Measurements from ENCODE around the gene POLG.

Gene POLG

GRCh38 chr15:89349206-89349558 lies 14.6 kb upstream of the POLG start:
- no peak for DNase-seq (ENCODE audit: low read depth)
- no peak for TF ChIP-seq CTCF (conservative IDR thresholded peaks at IDR 0.05; ENCODE audit: low read depth, low read length)
- H3K4me3 ChIP-seq (ENCODE audit: low read depth, low read length) = no peak overlapping the region

- DNase-seq (ENCODE audit: low read depth) = no peak
- TF ChIP-seq CTCF (conservative IDR thresholded peaks at IDR 0.05; ENCODE audit: low read depth, low read length) = no peak
- H3K4me3 ChIP-seq (ENCODE audit: low read depth, low read length) = no peak overlapping the region
These were observed 12.1 kb upstream of the POLG start for GRCh38 chr15:89346516-89347231.

- TF ChIP-seq CTCF (conservative IDR thresholded peaks at IDR 0.05; ENCODE audit: low read depth, low read length) = no peak
- no peak for DNase-seq (ENCODE audit: low read depth)
- H3K4me3 ChIP-seq (ENCODE audit: low read depth, low read length) = no peak overlapping the region
These were observed 10.6 kb upstream of the POLG start for GRCh38 chr15:89345248-89345647.

GRCh38 chr15:89342840-89343239 lies 8.2 kb upstream of the POLG start:
- no peak for DNase-seq (ENCODE audit: low read depth)
- no peak for TF ChIP-seq CTCF (conservative IDR thresholded peaks at IDR 0.05; ENCODE audit: low read depth, low read length)
- H3K4me3 ChIP-seq (ENCODE audit: low read depth, low read length) = no peak overlapping the region

- DNase-seq (ENCODE audit: low read depth) = no peak
- no peak overlapping the region for H3K4me3 ChIP-seq (ENCODE audit: low read depth, low read length)
- TF ChIP-seq CTCF (conservative IDR thresholded peaks at IDR 0.05; ENCODE audit: low read depth, low read length) = no peak
These were observed 6.8 kb upstream of the POLG start for GRCh38 chr15:89341316-89342005.

GRCh38 chr15:89340573-89340972 lies 5.9 kb upstream of the POLG start:
- no peak for TF ChIP-seq CTCF (conservative IDR thresholded peaks at IDR 0.05; ENCODE audit: low read depth, low read length)
- DNase-seq (ENCODE audit: low read depth) = no peak
- H3K4me3 ChIP-seq (ENCODE audit: low read depth, low read length) = no peak overlapping the region

GRCh38 chr15:89338036-89338435 lies 3.4 kb upstream of the POLG start:
- no peak for DNase-seq (ENCODE audit: low read depth)
- no peak for TF ChIP-seq CTCF (conservative IDR thresholded peaks at IDR 0.05; ENCODE audit: low read depth, low read length)
- no peak overlapping the region for H3K4me3 ChIP-seq (ENCODE audit: low read depth, low read length)

Data from choroid plexus epithelial cell (primary cell).